Activated CD8-positive, alpha-beta memory T cell treated with anti-CD3 and anti-CD28 coated beads, Interleukin-2, amount 50 U/mL, for 4 hours (primary cell): ENCODE data around the gene CENPH.
"Not testable (repeated sequence)": the region's sequence is repeated elsewhere in the genome, so short reads cannot be mapped to it uniquely, and the experiment has no call there.

Experiments used
- DNase-seq: peaks from one replicate; pipeline ENCODE4 v3.0.0-alpha.2; 2020

Gene CENPH, protein sequence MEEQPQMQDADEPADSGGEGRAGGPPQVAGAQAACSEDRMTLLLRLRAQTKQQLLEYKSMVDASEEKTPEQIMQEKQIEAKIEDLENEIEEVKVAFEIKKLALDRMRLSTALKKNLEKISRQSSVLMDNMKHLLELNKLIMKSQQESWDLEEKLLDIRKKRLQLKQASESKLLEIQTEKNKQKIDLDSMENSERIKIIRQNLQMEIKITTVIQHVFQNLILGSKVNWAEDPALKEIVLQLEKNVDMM

DNA sequence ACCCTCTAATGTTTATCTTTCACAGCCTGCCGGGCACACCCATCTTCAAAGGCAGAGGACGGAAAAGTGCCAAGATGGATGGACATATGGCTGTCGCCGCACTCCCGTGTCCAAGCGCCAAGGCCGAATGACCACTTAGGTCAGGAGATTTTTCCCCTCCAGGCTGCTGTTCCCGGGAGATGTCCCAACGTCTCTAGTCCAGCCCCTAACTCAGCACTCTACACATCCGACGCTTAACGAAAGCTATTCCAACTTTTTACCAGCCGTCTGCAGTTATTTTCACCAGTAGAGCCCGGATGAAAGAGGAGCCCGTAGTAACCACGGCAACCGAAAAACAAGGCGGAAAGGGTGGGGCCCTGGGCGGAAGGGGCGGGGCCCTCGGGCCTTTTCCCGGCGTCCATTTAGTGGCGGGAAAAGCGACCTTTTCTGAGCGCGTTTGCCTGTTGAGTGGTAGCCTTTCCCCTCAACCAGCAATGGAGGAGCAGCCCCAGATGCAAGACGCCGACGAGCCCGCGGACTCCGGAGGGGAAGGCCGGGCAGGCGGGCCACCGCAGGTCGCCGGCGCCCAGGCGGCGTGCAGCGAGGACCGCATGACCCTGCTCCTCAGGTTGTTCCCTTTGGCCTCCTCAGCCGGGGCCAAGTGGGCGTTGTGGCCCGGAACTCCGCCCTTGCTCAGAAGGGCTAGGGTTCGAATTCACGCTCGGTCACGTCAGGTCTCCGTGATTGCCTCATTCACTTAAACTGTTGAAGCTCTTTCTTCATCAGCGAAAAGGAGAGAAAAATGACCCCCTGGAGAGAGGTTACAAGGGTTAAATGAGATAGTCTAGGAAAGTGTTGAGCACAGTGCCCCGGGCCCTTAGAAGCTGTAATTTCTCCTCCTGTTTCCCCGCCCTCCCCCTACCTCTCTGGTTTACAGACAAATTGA is at the start of gene CENPH:
CENPH (plus strand) TSS at position 422 of the 925 bp plus-strand sequence; CDS start at position 474, 52 bp downstream.
- DNase-seq, result peak; percentile 88

GRCh38 chr5:69140239-69140638 is 49.1 kb upstream of the CENPH start:
- DNase-seq, result not testable (repeated sequence)

DNA sequence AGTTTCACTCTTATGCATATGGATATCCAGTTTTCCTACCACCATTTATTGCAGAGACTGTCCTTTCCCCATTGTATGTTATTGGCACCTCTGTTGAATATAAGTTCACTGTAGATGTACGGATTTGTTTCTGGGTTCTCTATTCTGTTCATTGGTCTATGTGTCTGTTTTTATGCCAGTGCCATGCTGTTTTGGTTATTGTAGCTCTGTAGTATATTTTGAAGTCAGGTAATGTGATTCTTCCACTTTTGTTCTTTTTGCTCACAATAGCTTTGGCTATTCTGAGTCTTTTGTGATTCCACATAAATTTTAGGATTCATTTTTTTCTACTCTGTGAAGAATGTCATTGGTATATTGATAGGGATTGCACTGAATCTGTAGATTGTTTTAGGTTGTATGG is 48.6 kb upstream of the CENPH start:
- no peak for DNase-seq

DNA sequence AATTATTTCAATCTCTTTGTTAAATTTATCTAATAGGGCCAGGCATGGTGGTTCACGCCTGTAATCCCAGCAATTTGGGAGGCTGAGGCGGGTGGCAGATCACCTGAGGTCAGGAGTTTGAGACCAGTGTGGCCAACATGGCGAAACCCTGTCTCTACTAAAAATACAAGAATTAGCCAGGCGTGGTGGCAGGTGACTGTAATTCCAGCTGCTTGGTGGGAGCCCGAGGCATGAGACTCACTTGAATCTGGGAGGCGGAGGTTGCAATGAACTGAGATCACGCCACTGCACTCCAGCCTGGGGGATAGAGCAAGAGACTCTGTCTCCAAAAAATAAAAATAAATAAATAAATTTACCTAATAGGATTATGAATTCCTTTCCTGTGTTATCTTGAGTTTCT is 40.8 kb upstream of the CENPH start:
- not testable (repeated sequence) for DNase-seq

GRCh38 chr5:69148981-69149675 is 40.3 kb upstream of the CENPH start:
- DNase-seq, result no peak

GRCh38 chr5:69149676-69150010 is 39.7 kb upstream of the CENPH start:
- DNase-seq, result no peak

- DNase-seq, result no peak
These were observed 36.7 kb upstream of the CENPH start for GRCh38 chr5:69152731-69153130.

DNA sequence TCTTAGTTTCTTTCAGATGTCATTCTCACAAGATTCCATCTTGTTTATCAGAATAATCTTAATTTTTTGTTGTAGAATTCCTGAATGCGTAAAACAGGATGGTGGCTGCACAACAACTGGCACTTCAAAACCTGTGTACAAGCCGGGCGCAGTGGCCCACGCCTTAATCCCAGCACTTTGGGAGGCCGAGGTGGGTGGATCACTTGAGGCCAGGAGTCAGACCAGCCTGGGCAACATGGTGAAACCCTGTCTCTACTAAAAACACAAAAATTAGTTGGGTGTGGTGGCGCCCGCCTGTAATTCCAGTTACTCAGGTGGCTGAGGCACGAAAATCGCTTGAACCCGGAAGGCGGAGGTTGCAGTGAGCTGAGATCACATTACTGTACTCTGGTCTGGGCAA is 32.9 kb upstream of the CENPH start:
- no peak for DNase-seq

DNA sequence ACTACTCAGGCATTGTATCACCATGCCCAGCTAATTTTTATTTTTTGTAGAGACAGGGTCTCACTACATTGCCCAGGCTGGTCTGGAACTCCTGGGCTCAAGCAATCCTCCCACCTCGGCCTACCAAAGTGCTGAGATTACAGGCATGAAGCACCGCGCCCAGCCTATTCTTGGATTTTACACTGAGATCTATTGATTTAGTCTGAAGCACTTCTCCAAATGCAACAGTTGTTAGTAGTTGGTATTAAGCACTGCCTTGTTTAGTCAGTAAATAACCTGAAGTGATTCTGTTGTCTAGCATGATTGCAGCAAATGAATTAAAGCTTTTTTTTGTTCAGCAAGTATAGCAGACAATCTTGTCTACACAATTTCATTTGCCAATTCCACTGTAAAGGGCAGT is 31.3 kb upstream of the CENPH start:
- no peak for DNase-seq

DNA sequence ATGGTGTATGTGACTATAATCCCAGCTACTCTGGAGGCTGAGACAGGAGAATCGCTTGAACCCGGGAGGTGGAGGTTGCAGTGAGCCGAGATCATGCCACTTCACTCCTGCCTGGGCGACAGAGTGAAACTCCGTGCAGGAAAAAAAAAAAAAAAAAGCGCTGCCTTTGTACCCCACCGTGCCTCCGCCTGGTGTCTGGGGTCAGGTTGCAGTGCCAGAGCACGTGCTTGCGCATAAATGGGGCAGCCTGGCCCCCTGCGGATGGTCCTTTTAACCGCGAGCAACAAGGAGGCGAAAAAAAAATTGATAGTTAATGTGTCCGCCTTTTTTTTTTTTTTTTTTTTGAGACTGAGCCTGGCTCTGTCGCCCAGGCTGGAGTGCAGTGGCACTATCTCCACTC is 28.7 kb upstream of the CENPH start:
- no peak for DNase-seq

- DNase-seq, result peak; percentile 97
These were observed 22.5 kb upstream of the CENPH start, which contains the start of gene CCNB1 for GRCh38 chr5:69166686-69167492. Gene CCNB1, plus strand, starts transcription at chr5:69167150. Its CDS starts 113 bp downstream, at chr5:69167263.

GRCh38 chr5:69167493-69167855 is 21.9 kb upstream of the CENPH start:
- no peak for DNase-seq

DNA sequence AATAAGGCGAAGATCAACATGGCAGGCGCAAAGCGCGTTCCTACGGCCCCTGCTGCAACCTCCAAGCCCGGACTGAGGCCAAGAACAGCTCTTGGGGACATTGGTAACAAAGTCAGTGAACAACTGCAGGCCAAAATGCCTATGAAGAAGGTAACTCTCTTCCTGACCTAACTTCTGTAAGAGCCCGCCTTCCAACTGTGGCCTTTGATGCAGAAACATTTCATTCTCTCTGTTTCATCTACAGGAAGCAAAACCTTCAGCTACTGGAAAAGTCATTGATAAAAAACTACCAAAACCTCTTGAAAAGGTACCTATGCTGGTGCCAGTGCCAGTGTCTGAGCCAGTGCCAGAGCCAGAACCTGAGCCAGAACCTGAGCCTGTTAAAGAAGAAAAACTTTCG is 21.5 kb upstream of the CENPH start:
- DNase-seq, result no peak

GRCh38 chr5:69170495-69170894 is 18.9 kb upstream of the CENPH start:
- no peak for DNase-seq

- no peak for DNase-seq
These were observed 18.4 kb upstream of the CENPH start for GRCh38 chr5:69170969-69171368.

DNA sequence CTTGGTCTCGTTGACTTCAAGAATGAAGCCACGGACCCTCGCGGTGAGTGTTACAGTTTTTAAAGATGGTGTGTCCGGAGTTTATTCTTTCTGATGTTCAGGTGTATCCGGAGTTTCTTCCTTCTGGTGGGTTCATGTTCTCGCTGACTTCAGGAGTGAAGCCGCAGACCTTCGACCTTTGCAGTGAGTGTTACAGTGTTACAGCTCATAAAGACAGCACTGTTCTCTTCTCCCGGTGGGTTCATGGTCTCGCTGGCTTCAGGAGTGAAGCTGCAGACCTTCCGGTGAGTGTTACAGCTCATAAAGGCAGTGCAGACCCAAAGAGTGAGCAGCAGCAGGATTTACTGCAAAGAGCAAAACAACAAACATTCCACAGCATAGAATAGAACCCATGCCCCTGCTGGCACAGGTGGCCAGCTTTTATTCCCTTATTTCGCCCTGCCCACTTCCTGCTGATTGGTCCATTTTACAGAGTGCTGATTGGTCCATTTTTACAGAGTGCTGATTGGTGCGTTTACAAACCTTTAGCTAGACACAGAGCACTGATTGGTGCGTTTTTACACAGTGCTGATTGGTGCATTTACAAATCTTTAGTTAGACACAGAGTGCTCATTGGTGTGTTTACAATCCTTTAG is 7.6 kb upstream of the CENPH start:
- DNase-seq, result not testable (repeated sequence)

- DNase-seq, result no peak
These were observed 4.8 kb upstream of the CENPH start for GRCh38 chr5:69184621-69185020.

- DNase-seq, result no peak
These were observed 2.0 kb upstream of the CENPH start for GRCh38 chr5:69187342-69187741.

DNA sequence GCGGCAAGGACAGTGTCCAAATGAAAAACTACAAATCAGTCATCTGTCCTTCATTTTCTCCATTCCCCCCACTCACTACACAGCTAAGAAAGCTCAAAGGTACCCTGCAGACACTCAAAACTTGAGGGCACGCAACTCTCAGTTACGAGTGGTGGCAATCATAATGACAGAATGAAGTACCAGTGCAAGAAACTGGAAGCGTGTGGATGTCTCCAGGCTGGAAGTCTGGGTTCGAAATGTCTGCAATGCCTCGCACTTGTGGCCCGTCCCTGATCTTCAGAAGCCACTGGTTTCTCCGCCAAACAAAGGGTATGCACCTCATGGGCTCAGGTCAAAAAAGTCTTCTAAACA is 597 bp upstream of the CENPH start:
- DNase-seq, result no peak

GRCh38 chr5:69202497-69202896 is 13.1 kb downstream of the CENPH start:
- no peak for DNase-seq

DNA sequence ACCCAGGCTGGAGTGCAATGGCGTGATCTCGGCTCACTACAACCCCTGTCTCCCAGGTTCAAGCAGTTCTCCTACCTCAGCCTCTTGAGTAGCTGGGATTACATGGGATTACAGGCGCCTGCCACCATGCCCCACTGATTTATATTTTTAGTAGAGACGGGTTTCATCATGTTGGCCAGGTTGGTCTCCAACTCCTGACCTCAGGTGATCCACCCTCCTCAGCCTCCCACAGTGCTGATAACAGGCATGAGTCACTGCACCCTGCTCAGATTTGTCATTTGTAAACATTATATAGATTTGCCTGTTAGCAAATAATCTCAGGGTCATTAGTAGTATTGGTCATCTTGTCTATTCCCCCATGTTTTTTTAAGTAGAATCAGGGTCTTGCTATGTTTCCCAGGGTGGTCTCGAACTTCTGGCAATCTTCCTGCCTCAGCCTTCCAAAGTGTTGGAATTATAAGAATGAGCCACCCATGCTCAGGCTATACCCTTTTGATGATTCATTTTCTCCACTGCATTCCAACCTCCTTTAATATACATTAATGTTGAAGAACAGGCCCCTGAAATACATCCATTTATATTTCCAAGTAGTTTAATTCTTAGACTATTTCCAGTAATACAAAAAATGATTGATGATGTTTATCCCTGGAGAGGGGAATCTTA is 17.3 kb downstream of the CENPH start:
- no peak for DNase-seq

DNA sequence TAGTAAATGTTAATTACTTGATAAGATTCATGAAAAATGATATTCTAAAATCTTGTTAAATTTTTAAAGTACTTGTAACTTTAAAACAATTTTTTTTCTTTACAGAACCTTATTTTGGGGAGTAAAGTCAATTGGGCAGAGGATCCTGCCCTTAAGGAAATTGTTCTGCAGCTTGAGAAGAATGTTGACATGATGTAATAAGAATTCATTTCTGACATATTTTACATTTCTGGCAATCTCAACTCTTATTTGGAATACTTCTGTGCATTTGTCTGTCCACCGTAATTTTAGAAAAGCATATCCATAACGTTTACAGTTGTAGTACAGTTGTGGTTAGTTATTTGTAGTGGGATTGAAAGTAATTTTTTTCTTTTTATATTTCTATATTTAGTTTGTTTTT is 20.2 kb downstream of the CENPH start:
- DNase-seq, result no peak
